Activated CD4-positive, alpha-beta T cell treated with anti-CD3 and anti-CD28 coated beads, Interleukin-2, amount 50 U/mL, for 48 hours (primary cell): ENCODE measurements around the gene RHPN2.
"Not testable (repeated sequence)": the region's sequence is repeated elsewhere in the genome, so short reads cannot be mapped to it uniquely, and the experiment has no call there.

Experiments used
- DNase-seq, 2 experiments: peaks; one replicate each; pipeline ENCODE4 v3.0.0-alpha.2; 2020

The RHPN2 gene

DNA sequence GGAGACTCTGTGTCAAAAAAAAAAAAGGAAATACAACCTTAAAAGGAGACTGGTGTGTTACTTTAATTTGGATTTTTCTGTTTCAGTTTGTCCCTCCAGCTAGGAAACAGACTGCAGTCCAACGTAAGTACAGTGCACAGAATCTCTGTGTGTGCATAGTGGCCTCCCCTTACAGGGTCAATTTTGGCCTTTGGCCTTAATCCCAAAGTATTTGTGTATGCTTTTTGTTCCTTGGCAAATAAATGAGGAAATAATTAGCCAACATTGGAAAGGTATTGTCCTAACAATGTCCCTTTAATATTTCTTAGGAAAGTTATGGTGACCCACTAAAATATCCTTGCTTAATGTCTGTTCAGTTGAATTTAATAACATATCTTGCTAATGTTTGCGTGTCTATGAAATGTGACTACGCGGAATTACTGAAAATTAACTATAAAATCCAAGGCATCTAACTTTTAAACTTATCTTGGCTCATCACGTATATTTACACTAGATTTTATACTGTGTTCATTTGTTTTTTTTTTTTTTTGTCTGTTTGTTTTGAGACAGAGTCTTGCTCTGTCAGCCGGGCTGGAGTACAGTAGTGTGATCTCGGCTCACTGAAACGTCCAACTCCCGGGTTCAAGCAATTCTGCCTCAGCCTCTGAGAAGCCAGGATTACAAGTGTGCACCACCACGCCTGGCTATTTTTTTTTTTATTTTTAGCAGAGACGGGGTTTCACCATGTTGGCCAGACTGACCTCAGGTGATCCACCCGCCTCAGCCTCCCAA is 39.0 kb downstream of the RHPN2 start:
- not testable (repeated sequence) for DNase-seq

DNA sequence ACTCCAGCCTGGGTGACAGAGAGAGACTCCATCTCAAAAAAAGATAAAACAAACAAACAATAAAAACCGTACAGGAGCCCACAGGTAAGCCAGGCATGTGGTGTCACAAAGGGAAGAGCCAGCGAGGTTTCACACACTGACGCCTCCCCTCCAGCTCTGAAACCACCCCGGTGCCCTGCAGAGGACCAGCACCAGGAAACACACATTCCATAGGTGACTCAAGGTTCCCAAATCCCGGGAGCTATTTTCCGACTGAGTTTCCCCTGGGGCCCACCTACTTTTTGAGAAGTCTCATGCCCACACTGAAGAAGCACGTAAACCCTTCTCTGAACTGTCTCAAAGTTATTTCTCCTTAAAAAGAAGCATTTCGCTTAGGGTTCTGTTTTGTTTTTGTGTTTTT is 40.3 kb downstream of the RHPN2 start:
- DNase-seq = no peak

DNA sequence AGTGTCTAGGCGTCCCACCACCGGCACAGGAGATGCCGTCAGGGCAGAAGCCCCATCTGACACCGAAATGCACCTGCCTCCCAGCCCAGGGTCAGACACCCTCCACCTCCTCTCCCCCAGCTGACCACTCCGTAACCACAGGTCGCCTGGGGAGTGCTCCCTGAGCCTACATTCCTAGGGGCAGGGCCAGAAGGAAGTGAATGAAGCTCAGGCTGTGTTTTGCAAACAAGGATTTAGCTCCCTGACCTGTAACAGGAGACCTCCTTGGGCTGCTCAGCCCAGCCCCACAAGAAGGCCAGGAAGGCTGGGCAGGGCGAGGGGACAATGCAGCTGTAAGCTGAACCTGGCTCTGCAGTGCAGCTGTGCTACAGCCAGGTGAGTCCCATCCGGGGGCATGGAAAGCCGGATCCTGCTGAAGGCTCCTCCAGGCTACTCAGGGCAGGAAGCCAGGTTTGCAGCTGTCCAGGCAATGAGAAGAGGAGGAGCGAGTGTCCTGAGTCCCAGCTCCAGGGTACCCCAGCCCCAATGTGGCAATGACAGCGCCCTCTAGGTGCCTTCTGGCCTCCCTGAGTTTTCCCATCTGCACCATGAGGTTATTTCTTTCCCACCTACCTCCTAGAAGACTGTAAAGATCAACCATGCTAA is 42.1 kb downstream of the RHPN2 start:
- DNase-seq = no peak

DNA sequence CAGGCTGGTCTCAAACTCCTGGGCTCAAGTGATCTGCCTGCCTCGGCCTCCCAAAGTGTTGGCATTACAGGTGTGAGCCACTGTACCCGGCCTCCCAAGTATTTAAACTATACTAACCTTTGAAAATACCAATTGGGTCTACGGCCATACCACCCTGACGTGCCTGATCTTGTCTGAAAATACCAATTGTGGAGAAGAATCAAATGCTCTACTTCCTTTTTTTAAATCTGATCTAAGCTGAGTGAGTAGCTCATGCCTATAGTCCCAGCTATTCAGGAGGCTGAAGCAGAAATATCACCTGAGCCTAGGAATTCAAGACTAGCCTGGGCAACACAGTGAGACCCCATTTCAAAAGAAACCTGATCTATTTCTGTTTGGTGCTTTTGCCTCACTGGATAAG is 53.8 kb downstream of the RHPN2 start:
- DNase-seq = not testable (repeated sequence)

DNA sequence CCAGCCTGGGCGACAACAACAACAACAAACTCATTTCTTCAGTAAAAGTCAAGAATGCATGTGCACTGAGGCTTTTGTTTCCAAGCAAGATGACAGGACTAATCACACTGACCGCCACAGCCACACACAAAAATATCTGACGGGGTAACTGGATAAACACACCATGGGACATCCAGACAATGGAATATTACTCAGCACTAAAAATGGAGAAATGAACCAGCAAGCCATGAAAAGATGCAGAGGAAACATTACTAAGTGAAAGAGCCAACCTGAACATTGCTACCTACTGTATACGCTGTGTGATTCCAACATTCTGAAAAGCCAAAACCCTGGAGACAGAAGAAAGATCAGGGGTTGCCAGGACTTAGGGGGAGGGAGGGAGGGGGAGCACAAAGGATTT is 56.0 kb downstream of the RHPN2 start:
- DNase-seq = no peak

DNA sequence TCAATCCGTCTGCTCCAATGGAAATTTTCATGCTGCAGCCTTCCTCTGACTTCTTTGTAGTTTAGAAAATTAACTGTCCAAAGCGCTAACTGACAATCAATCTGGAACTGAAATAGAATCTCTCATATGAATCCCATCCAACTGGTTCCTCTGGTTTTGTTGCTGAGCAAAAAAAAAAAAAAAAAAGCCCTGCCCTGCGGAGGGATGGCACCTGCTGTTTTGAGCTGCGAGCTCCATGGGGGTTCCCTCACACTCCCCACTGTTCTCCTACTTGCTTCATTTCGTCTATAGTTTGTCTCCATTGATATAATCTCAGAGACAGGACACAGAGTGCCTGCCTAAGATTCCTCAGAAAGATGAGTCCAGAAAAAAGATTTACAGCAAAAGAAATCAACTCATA is 59.2 kb downstream of the RHPN2 start:
- no peak for DNase-seq

DNA sequence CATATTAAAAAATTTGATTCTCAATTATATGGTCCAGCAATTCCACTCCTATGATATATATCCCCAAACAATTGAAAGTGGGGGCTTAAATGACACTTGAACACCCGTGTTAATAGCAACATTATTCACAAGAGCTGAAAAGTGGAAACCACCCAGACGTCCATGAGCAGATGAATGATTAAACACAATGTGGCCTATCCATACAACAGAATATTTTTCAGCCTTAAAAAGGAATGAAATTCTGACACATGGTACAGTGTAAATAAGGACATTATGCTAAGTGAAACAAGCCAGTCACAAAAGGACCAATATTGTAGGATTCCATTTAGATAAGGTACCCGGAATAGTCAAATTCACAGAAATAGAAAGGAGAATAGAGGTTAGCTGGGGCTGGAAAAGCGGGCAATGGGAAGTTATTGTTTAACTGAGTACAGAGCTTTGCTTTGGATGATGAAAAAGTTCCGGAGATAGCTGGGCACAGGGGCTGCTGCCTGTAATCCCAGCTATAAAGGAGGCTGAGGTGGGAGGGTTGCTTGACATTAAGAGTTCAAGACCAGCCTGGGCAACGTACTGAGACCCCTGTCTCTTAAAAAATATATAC is 61.2 kb downstream of the RHPN2 start:
- not testable (repeated sequence) for DNase-seq

DNA sequence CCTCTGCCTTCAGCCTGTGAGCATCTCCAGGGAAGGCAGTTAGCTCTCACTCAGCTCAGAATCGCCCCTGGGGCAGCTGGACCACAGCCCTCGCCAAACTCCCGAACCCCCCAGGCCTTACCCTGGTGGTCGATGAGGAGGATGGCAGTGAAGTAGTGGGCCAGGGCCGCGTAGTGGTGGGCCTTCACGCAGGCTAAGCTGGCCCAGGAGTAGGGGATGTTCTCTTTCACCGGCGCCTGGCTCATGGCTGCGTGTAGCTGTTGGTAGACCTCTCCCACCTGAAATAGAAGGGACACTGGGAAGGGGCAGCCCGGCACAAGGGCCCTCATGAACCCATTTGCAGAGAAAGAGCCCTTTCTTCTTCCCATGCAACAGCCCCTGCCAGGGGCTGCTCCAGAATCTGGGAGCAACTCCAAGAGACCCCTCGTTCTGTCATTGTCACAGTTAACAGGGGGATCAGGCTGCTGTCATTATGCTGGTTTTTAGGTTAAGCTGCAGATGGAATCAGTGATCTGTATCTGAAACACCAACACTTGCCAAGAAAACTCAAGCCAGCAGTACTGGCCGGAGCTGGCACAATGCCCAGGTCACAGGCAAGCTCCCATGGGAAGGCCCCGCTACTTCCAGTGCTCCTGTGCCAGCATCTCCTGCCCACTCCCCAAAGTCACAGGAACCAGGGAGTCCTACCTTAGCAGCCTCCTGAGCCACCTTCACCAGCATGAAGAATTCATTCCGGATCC is 62.4 kb downstream of the RHPN2 start:
- not testable (repeated sequence) for DNase-seq

DNA sequence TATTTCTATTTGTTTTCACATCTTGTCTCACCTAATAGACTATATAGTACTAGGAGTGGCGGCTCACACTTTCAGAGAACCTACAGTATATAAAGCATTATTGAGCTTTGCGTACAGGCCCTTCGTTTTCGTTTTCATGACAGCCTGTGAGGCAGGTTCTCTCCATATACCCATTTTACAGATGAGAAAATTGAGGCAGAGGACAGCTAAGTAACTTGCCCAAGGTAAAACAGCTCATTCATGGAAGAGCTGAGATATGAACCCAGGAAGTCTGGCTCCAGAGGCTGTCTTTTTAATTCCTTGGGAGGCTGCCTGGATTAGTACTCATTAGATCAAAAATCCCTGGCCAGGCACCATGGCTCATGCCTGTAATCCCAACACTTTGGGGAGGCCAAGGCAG is 63.8 kb downstream of the RHPN2 start:
- no peak for DNase-seq

DNA sequence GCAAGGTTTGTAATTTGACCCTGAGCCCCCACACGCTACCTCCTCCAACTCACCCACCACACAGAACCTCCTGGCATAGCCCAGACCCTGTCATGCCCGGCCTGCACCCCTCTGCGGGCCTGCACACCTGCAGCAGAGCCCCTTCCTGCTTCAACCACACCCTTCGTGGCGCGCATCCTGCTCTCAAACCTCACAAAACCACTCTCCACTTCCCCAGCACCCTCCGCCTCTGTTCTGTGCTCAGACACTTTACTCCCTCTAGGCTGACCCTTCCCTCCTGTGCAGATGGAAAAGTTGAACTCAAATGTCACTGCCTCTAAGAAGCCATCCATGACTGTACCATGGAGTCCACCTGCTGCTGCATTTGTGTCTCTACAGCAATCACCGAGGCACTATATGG is 64.2 kb downstream of the RHPN2 start:
- no peak for DNase-seq

DNA sequence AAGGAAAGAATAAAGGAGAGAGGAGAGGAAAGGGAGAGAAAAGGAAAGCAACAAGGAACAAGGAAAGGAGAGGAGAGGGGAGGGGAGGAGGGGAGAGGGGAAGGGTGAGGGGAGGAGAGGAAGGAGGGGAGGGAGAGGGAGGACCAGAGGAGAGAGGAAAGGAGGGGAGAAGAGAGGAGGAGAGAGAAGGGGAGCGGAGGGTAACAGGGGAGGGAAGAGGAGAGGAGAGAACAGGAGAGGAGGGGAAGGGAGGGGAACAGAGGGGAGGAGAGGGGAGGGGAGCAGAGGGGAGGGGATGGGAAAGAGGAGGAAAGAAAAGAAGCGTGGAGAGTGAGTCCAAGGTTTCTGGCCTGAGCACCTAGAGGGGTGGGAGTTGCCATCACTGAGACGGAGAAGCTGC is 66.0 kb downstream of the RHPN2 start:
- DNase-seq = no peak

DNA sequence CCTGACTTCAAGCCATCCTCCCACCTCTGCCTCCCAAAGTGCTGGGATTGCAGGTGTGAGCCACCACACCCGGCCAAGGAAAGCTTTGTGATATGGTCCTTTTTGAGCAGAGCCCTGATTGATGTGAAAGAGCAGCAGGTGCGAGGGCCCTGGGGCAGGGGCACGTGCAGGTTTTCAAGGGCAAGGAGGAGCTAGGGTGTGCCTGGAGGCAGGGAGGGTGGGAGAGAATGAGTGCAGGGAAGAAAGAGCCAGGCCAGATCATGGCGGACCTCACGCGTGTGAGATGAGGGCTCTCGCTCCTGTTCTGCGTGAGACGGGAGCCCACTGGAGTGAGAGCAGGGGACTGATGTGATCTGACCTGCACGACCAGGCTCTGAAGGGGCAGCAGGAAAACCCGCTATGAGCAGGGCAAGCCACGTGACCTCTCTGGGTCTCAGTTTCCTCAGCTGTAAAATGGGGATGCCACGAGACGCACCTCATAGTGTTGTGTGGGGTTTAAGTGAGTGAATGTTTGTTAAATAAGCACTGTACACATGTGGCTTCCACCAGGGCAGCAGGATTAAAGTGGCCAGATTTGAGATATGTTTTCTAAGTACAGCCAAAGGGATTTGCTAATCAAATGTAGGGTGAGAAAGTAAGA is 66.9 kb downstream of the RHPN2 start:
- DNase-seq = no peak

DNA sequence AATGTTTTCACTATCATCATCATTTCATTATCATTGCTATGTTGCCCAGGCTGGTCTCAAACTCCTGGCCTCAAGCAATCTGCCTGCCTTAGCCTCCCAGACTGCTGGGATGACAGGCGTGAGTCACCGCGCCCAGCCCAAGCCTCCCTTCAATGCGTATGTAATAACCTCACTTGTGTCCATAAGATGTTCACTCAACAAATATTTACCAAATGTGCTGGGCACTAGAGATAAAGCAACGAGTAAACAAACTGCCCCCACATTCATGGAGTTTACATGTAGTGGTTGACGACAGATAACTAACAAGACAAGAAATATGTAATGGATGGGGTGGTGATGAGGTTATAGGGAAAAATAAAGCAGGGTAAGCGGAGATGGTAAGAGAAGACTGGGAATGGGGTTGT is 67.6 kb downstream of the RHPN2 start:
- DNase-seq = not testable (repeated sequence)

DNA sequence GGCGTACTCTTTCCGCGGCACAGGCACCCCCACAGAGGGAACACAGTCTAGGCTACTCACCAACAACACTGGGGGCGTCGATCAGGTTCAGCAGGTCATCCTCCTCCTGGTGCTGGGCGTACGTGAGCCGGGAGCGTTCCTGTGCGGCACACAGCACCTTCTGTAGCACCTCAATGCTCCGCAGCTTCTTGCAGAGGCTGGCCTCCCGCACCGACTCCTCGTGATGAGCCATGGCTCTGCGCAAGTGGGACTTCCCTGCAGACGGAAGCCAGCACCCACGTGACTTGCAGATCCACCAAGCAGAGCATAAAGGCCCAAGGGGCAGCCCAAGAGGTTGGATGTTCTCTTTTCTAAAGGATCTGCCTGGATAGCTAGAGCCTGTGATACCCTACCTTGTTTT is 68.7 kb downstream of the RHPN2 start:
- not testable (repeated sequence) for DNase-seq

DNA sequence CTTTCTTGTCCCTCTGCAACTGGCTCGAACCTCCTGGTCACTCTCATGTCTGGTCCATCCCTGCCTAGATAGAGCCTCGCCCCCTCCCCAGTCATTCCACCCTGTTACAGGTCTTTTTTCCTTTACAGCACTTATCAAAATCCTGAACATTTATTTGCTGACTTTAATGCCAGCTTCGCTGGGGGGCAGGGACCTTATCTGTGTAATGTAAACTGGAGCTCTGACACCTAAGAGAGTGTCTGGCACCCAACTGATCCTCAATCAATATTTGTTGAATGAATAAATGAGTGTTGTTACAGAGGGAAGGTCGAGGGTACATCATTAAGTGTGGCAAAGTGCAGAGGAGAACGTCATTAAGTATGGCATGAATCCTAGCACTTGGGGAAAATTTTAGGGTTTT is 76.0 kb downstream of the RHPN2 start:
- no peak for DNase-seq

DNA sequence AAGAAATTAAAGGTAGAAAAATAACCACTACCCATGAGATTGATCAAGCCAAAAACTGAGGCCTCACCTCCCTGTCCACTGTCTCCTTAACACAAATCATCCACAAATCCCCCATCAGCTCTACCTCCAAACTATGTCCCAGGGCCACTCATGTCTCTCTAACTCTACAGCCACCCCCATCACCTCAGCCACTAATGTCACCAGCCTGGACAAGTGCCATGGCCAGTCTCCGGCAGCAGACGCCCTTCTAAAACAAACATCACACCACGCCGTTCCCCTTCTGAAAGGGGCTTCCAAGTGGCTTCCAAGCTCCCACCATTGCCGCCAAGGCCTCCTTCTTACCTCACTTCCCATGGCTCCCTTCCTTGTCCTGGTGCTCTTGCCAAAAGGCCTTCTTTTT is 76.4 kb downstream of the RHPN2 start:
- not testable (repeated sequence) for DNase-seq

DNA sequence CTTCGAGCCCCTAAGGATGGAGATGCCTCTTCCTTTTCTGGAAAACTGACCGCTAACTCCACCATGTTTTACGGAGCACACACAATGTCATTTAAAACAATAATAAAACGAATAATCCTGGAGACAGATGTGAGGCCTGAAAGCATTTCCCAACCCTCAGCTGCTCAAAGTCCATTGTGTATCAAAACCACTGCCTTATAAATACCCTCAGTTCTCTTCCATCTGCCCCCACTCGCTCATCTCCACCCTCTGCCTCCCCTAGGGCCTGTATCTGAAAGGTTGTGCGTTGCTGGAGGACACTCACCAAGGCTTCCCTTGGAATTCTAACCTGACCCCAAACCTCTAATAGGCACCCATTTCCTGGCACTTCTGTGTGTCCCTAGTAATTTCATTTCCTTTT is 82.2 kb downstream of the RHPN2 start:
- DNase-seq = not testable (repeated sequence)

DNA sequence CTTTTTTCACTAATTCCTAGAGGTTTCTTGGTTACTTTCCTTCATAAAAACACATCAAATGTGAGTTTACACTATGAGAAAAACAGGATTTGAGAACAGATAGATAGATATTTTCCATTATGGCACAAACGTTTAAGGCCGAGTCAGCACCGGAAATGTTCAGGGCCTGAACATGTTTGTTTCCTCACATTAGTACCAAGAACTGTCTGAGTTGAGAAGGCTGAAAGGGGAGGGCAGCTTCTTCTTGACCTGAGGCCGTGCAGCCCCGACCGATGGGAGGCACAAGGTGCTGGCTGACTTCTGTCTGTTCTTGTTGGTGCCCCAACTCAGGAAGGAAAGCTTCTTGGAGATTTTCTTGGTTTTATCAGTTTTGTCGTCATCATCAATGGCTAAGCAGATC is 84.9 kb downstream of the RHPN2 start:
- DNase-seq = not testable (repeated sequence)

DNA sequence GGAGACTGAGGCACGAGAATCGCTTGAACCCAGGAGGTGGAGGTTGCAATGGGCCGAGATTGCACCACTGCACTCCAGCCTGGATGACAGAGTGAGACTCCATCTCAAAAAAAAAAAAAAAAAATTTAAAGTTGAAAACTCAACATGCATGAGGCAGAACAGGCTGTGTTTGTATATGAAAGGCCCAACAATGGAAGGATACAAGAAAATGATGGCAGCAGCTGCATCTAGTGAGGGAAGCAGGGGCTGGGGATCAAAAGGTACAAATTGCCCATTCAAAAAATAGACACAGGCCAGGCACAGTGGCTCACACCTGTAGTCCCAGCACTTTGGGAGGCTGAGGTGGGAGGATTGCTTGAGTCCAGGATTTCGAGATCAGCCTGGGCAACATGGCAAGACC is 86.9 kb downstream of the RHPN2 start:
- not testable (repeated sequence) for DNase-seq

DNA sequence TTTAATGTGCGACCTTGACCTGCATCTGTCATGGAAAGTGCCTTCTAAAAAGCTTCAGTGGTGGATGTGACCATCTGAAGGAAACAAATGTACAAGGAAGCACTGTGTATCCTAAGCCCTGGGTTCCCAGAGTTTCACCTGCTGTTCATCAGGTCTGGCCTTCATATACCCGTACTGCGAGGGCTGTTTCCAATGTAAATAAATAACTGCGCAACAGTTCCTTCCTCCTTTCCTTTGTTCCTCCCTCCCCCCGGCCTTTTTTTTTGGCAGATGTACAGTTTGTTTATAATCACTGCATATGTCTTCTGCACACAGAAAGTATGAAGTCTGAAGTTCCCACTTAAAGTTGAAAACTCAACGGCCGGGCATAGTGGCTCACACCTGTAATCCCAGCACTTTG is 87.4 kb downstream of the RHPN2 start:
- no peak for DNase-seq

DNA sequence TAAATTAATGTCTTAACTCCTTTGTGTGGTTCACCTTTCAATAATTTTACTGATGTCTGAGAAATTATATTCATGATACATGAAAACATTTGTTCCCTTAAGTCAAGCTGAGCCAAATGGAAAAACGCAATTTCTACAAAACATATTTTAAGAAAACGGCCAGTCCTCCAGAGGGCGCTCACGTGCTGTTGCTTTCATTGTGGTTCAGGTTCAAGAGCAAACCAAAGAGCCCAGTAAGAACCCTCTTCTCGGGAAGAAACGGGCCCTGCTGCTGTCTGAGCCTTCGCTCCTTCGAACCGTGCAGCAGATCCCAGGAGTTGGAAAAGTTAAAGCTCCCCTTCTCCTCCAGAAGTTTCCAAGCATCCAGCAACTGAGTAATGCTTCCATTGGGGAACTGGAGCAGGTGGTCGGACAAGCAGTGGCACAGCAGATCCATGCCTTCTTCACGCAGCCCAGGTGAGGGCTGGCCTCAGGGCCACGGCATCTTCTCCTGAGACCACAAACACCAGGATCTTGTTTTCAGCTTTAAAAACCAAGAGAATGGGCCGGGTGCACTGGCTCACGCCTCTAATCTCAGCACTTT is 88.4 kb downstream of the RHPN2 start:
- DNase-seq = peak; percentile 81 to 84

DNA sequence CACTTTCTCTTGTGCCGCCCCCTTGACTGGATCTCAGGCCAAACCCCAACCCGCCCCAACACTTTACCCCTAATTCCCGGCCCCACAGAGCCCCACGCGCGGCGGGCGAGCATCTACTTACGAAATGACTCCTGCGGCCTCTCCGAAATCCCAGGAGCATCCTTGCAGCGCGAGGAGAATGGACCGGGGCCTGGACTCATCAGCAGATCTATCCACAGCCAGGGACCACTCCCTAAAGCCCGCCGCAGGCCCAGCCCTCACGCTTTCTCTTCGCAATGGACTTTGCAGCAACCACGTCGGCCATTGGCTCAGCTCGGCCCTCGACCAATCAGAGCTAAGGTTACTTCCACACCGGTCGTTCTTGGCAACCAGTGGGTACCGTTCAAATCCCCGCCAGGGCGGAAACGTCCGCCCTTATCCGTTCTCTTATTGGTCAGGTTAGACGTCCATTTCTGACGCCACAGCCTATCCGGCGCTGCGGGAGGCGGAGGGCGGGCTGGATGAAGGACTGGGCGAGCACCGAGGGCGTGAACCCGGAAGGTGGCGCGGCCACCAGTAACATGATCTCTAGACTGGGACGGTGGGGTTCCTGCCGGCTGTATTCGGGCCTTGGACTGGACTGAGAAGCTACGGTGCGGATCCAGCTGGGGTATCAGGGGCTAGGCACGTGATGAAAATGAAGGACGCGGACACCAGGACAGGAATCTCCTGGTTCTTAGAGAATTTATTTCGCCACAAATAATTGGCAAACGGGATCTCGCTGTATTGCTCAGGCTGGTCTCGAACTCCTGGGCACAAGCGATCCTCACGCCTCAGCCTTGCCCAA is 92.8 kb downstream of the RHPN2 start, which contains the start of the genes CEP89 and FAAP24:
Gene CEP89 (minus strand): TSS at position 244 of the 826 bp plus-strand sequence. CDS start 84 bp downstream, at position 160.
Gene FAAP24 (plus strand): TSS at position 528 of the 826 bp plus-strand sequence. CDS start 955 bp downstream, outside the sequence.
- peak; percentile 96 to 98 for DNase-seq
